AG04449 (cell line): ENCODE measurements around the gene ZNF561.

ENCODE experiments used
- CTCF ChIA-PET: fragments of 350-600 bp; formaldehyde crosslinking; extraction: SDS; loops from one replicate; lab custom pipeline; 2021; ENCODE audit warnings: antibody characterized with exemption; lab: Yijun Ruan, JAX
- POLR2A ChIA-PET: fragments of 400-600, 350-600 bp; formaldehyde crosslinking; extraction: SDS; loops from one replicate; lab custom pipeline; 2020; ENCODE audit warnings: antibody characterized with exemption, inconsistent platforms; lab: Yijun Ruan, JAX
- DNase-seq: peaks from one replicate; pipeline ENCODE4 v3.0.0-alpha.2; 2010; ENCODE audit warnings: low read depth, low spot score
- H3K4me3 ChIP-seq: 2 replicates; pipeline ENCODE4 v1.5.1; 2011; ENCODE audit warnings: low read depth, mild to moderate bottlenecking, control low read depth, low read length
- TF ChIP-seq, protein P1 (sequence below): IDR thresholded peaks from one replicate; pipeline ENCODE4 v1.5.1; 2011; ENCODE audit warnings: mild to moderate bottlenecking, moderate library complexity, low read length, control low read depth, inconsistent platforms; ENCODE audit not compliant: insufficient read depth; ENCODE audit errors: missing control alignments

Gene ZNF561

GRCh38 chr19:9565900-9566705, 54.9 kb downstream of the ZNF561 start:
- no peak overlapping the region for H3K4me3 ChIP-seq
- TF ChIP-seq, protein P1, sequence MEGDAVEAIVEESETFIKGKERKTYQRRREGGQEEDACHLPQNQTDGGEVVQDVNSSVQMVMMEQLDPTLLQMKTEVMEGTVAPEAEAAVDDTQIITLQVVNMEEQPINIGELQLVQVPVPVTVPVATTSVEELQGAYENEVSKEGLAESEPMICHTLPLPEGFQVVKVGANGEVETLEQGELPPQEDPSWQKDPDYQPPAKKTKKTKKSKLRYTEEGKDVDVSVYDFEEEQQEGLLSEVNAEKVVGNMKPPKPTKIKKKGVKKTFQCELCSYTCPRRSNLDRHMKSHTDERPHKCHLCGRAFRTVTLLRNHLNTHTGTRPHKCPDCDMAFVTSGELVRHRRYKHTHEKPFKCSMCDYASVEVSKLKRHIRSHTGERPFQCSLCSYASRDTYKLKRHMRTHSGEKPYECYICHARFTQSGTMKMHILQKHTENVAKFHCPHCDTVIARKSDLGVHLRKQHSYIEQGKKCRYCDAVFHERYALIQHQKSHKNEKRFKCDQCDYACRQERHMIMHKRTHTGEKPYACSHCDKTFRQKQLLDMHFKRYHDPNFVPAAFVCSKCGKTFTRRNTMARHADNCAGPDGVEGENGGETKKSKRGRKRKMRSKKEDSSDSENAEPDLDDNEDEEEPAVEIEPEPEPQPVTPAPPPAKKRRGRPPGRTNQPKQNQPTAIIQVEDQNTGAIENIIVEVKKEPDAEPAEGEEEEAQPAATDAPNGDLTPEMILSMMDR, result no peak
- no peak for DNase-seq
- POLR2A ChIA-PET, result no interaction called here
- CTCF ChIA-PET, result no interaction called here
